ENCODE results near the gene PDC.
"Not testable (repeated sequence)": the region's sequence is repeated elsewhere in the genome, so short reads cannot be mapped to it uniquely, and the experiment has no call there.

The PDC gene

DNA sequence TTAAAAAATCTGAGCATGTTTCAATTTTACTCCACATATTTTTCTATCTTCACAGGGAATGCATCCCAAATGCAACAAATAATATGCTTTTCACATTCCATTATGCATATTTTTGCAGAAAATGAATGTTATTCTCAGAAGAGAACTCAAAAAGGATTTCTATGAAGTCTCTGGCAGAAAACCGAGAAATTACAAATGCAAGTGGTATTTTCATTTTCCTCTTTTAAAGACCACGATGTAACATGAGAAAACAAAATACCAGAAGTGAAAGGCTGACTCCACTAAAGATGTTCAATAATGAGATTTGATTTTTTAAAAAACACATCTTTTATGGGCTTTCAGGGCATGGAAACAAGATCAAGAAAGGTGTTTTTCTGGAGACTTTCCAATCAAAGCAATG is 5.0 kb upstream of the PDC start:
- DNase-seq (ENCODE audit: low read depth in 2 of 2) = no peak

DNA sequence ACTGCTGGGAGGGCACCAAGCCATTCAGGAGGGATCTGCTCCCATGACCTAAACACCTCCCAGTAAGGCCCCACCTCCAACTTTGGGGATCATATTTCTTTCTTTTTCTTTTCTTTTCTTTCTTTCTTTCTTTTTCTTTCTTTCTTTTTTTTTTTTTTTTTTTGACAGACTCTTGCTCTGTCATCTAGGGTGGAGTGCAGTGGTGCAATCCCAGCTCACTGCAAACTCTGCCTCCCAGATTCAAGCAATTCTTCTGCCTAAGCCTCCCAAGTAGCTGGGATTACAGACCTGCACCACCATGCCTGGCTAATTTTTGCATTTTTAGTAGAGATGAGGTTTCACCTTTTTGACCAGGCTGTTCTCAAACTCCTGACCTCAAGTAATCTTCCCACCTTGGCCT is 4.6 kb upstream of the PDC start:
- not testable (repeated sequence) for DNase-seq (ENCODE audit: low read depth in 2 of 2)

DNA sequence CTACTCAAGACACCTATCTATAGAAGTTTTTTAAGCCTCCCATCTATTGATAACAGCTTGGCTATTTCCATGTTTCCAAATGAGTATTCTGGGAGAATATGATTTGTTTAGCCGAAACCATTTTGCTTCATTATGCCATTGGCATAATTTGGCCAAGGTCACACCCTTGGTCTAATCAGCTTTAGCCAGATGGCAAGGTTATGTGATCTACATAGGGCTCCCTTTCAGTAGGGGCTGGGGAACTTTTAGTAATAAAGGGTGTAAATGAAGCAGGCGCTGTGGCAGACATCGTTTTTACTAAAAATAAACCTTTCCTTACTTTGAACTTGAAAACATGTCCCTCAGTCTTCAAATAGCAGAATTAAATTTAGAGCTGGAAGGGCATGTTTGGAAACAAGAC is 3.0 kb upstream of the PDC start:
- DNase-seq (ENCODE audit: low read depth in 2 of 2) = no peak

DNA sequence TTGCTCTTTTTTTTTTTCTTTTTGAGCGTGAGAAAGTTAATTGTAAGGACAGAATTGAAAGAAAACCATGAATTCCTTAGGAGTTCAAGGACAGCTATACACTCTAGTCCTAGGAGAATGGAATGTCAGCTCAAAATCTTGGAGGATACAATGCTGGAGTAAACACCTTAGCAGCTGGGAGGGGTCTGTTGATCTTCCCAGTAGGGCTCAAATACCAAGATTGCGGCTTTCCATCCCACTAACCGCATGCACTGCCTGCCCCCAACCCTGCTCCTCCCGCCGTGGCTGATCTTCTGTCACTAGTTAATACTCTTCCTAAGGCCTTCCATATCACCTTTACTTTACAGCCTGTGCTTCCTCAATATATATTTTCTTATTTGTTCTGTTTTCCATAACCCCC is 2.6 kb upstream of the PDC start:
- no peak for DNase-seq (ENCODE audit: low read depth in 2 of 2)

DNA sequence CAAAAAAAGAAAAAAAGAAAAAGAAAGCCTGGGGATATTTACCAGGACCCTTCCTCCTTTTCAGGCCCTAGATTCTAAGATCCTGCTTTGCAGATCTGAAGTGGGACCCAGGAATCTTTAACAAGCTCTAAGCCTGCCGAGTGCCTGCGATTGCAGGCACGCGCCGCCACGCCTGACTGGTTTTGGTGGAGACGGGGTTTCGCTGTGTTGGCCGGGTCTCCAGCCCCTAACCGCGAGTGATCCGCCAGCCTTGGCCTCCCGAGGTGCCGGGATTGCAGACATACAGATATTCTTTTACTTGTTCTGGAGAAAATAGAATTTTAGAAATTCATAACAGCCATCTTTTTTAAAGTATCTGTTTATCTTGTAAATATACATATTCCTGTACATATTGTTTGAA is 1.8 kb downstream of the PDC start:
- not testable (repeated sequence) for DNase-seq (ENCODE audit: low read depth in 2 of 2)

DNA sequence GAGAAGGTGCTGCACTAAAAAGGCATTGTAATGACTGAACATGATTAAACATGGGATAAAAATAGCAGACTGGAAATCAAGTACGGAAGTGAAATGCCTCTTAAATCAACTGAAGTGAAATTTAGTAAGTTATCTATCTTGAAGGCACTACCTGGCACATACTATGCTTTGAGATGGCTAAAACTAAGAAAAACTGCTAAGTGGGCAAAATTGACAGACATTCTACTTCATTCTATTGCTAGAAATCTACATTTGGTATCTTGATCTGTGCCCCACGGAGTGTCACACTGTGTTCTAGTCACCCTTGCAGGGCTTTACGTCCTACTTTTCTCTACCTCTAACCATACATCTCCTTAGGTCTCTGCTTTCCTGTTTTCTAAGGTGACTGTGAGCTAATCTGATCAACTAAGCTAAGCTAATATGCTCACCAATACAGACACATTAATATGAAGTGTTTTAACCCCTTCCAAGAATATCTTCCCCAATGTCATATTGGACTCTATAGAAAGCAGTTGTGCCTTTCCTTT is 4.1 kb downstream of the PDC start:
- DNase-seq (ENCODE audit: low read depth in 2 of 2) = no peak

DNA sequence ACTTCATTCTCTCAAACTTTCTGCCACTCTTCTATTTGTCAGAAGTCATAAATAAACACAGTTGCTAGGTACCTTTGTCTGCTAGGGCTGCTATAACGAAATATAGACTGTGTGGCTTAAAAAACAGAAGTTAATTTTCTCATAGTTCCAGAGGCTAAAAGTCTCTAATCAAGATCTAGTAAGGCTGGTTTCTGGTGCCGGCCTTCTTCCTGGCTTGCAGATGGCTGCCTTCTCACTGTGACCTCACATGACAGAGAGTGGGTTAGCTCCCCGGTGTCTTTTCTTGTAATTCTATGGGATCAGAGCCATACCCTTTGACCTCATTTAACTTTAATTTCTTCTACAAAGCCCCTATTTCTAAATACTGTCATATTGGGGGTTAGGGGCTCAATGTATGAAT is 5.9 kb downstream of the PDC start:
- DNase-seq (ENCODE audit: low read depth in 2 of 2) = no peak

DNA sequence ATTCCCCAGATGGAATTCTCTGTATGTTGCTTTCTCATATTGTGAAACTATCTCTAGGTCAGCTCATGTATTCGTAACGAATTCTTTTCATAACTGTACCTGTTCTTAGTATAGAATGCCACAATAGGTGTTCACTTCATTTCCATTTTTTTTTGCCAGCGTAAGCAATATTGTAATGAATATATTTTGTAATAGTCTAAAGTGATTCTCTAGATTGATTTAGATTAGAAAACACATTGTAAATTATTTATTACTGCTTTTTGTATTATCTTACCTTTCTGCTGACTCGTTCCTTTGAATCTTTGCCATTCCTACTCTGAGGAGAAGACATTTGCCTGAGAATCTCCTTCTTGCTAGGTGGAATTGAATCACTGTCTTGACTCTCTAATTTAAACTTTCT is 14.8 kb downstream of the PDC start:
- no peak for DNase-seq (ENCODE audit: low read depth in 2 of 2)

DNA sequence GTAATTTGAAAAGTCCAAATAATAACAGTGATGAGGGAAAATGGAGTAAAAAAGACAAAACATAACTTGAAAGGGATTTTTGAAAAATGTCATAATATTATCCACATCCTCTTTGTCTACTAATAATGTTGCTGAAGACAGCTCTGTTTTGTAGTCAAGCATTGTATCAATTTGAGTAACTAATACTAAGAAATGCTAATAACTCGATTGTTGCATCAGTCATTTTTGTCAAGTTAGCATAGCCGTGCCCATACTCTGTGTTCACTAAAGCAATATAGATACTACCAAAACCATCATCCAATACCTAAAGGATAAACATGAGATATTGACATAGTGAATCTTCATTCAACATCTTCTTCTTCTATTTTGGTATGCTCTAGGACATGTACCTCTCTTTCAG is 17.3 kb downstream of the PDC start:
- DNase-seq (ENCODE audit: low read depth in 2 of 2) = no peak

DNA sequence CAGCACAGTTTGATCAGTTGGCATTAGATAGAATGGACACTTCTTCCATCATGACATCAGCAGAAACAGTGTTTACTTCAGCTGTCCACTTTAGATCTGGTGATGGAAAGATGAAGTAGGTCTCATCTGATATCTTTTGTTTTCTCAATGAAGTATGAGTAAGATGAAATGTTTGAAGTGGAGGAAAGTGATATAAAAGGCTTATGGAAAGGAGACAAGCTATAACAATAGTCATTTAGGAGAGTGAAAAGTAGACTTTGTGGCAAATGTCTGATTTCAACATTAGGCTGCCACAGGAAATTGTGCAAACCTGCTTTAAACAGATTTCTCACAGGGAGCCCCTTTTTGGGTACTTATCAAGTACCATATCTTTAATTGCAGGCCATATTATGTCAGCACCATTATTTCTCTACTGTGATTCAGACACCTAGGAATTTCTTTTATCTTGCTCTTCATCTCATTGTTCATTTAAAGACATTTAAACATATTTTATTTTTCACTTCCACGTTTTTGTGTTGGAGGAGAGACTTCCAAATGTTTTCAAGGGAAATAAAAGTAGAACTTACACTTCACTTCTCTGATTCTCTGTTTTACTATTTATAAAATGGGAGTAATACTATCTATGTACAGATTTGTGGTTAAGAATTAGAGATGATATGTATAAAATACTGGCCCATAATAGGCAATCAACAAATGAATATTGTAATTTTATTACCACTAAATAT is 18.1 kb downstream of the PDC start:
- DNase-seq (ENCODE audit: low read depth in 2 of 2) = peak in 1 of 2 experiments; percentile 46

DNA sequence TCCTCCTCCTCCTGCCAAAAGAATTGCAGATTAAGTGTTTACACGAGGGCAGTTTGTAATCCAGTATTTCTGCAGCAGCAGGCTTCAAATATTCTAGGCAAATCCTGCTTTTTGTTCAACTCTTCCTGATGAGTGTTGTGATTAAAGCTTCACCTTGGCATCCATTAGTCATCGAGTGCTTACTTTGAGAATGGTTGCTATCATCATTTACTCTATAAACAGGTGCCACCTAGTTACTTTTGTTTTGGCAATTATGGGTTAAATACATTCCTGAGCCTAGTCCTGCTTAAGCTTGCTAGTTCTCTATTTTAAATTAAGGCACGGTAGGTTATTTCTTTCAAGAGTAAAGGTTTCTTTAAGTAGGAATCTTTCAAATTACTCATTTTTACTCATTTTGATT is 20.3 kb downstream of the PDC start:
- DNase-seq (ENCODE audit: low read depth in 2 of 2) = no peak

DNA sequence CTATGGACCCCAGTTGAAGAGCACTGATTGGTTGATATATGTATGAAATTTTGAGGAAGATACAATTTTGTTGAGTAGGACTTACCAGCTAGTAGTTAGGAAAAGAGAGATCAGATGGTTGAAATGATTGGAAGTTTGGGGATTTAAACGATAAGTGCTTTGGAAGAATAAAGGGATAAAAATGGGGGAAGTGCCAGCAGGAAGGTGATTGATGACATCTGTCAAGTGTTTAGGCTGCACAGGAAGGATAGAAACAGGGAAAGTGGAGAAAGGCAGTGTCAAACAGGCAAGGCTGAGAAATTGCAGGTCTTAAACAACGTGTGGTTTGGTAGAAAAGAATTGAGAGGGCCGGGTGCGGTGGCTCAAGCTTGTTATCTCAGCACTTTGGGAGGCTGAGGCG is 22.3 kb downstream of the PDC start:
- no peak for DNase-seq (ENCODE audit: low read depth in 2 of 2)

DNA sequence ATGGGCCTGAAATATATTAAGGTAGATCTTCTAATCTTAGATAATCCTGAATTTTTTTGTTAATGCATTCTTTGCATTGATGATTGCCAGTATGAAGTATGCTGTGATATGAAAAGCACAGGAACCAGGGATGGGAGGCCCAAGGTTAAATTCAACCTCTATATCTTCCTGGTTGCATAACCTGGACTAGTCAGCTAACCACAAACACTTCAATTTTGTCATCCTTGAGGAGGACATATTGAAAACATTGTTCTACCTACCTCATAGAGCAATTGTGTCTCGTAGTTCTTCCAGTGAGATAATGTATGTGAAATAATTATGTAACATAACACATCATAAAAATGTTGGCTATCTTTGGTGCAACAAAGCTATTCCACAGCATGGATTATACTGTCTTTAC is 25.6 kb downstream of the PDC start:
- DNase-seq (ENCODE audit: low read depth in 2 of 2) = no peak

DNA sequence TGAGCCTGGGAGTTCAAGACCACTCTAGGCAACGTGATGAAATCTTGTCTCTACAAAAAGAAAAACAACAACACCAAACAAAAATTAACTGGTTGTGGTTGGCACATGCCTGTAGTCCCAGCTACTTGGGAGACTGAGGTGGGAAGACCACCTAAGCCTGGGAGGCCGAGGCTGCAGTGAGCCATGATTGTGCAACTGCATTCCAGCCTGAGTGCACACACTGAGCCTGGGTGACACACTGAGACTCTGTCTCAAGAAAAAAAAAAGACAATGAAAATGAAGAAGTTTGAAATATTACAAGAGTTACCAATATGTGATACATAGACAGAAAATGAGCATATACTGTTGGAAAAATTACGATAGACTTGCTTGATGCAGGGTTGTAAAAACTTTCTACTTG is 31.9 kb downstream of the PDC start:
- DNase-seq (ENCODE audit: low read depth in 2 of 2) = no peak

DNA sequence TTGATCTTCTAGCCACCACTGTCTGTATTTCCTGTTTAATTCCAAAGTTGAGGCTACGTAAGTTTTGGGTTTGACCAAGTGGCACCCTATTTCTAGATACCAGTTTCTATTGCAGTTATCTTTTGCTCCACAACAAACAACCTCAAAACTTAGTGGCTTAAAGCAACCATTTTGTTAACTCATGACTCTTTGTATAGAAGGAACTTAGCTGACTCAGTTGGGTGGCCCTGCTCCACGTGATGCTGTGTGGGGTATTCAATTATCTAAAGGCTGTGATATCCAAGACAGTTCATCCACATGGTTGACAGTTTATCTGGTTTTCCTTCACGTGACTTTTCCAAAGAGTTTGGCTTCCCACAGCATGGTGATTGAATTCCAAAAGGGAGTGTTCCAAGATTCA is 34.8 kb downstream of the PDC start:
- no peak for DNase-seq (ENCODE audit: low read depth in 2 of 2)

DNA sequence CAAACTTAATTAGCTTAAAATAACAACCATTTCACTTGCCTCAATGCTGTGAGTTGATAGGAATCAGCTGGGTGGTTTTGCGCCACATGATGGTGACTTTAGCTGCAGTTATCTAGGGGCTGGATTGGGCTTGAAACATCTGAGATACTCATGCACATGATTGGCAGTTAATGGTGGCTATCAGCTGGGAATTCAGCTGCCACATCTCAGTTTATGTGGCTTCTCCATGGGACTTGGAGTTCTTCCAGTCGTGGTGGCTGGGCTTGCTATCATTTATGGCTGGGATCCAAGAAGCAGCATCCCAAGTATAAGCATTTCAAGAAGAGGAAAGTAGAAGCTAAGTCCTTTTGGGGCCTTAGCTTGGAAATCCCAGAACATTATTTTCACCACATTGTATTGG is 36.4 kb downstream of the PDC start:
- no peak for DNase-seq (ENCODE audit: low read depth in 2 of 2)

DNA sequence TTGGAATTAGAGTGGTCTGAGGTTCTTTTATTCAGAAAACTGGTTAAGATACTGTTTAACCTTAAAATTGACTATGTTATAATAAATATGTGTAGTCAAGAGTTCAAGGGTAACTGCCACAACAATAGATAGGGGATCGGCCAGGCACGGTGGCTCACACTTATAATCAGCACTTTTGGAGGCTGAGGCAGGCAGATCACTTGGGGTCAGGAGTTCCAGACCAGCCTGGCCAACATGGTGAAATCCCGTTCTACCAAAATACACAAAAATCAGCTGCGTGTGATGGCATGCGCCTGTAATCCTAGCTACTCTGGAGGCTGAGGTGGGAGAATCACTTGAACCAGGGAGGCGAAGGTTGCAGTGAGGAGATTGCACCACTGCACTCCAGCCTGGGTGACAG is 39.5 kb downstream of the PDC start:
- no peak for DNase-seq (ENCODE audit: low read depth in 2 of 2)

DNA sequence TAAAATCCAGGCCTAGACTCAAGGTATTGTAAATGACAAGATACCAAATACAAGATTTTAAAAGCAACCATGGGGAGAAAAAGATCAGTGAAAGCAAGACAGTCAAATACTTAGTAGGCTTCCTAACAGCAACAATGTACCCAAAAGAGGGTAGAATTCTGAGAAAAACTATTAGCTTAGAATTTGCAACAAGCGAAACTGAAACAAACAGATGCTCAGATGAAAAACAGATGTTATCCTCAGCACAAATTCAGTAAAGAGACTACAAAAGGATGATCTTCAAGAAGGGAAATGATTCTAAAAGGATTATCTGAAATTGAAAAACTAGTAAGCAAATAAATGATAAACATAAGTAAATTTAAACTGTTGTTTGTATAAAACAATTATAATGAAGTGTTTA is 40.0 kb downstream of the PDC start:
- no peak for DNase-seq (ENCODE audit: low read depth in 2 of 2)

DNA sequence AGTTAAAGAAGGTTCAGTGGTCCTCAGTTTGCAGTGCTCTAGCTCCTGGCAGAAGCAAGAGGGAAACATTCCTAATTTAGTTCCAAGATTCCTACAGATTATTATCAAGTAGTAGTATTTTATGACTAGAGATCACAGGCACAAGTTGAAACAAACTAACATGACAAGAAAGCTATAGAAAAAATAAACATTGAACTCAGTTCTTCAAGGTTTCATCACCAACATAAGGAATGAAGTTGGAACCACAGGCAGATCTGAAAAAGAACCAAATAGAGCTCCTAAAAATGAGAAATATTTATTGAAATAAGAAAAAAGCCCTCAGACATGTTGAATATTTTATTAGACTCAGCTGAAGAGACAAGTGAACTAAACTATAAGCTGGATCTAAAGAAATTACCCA is 40.6 kb downstream of the PDC start:
- no peak for DNase-seq (ENCODE audit: low read depth in 2 of 2)

DNA sequence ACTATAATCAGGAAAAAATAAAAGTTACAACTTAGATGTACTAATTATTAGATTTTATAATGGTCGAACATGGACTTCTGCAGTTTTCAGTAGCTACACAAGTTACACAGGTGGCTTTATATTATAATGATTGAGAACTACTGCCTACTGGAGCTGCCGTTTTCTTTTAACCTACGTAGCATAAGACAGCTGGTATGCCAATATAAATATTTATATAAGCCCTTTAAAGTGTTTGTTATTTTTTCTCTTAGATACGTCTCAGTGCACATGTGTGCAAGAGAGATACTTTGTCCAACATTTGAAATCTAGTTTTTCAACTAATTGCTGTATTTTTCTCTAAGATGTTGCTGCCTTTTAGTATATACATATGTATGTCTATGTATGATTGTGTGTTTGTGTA is 42.4 kb downstream of the PDC start:
- no peak for DNase-seq (ENCODE audit: low read depth in 2 of 2)

DNA sequence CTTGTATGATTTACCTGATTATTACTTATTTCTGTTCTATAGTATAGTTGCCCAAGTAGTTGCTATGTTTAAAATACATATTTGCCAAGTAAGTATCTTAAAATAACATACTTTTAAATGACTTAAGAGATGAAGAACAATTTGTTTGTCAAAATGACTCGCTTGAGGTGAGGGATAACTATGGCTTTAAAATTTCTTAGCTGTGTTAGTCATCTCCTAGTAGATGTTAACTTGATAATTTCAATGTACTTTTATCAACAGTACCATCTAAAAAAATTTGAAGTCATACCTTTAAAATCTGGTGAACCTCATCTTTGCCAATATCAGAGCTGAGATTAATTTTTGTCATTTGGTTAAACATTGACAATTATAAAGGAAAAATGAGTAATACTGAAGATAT is 47.6 kb downstream of the PDC start:
- DNase-seq (ENCODE audit: low read depth in 2 of 2) = no peak

DNA sequence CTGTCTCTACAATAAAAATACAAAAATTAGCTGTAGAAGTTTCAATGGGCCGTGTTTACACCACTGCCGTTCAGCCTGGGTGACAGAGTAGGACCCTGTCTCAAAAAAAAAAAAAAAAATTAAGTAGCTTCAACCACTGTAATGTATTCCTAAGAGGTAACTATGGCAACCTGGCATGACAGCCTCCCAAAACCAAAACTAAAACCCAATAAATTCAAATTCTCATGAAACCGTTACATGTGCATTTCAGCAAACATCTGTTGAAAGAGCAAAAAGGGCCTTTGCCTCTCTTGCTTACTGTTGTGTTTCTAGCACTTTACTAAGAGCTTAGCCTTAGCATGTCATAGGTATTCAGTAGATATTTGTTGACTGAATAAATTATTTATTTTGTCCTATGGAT is 51.8 kb downstream of the PDC start:
- no peak for DNase-seq (ENCODE audit: low read depth in 2 of 2)

DNA sequence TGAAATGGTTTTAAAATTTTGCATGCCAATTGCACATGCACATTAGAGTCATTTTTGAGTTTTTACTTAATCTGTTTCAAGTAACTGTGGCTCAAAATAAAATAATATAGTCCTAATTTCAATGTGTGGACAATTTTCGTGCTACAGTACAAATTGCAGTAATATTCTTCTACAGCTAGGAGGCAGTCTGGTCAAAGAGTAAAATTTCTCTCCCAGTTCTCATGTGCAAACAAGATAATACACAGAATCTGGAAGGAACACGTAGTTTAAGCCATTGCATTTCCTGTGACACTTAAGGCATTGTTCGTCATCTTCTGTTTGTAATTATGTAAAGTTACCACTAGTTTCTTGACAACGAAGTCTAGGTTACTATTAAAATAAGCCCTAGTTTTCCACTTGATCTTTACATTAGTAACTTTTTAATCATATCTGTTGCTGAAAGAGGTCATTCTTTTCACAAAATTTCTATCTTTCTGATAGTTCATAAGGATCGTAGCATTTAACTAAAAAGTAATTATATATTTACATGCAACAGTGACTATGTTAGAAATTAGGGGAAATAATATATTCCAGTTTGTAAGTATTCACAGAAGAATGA is 56.4 kb downstream of the PDC start:
- peak; percentile 36 to 49 for DNase-seq (ENCODE audit: low read depth in 2 of 2)

DNA sequence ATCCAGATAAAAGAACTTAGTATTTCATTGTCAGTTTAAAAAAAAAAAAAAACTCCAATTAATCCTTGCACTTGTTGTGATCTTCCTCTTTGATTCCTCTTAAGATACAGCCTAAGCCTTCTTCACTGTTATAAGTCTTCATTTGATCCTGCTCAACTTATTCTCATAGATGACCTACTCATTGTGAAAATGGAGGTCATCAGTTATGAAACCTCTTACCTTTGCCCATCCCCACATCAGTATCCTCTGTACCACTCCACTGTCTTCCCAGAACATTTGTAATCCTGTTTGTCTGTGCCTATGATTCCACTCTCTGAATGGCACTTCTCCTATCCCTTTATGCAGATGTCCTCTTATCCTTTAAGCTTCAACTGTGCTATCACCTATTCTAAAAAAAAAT is 57.3 kb downstream of the PDC start:
- no peak for DNase-seq (ENCODE audit: low read depth in 2 of 2)
